HEK293 (cell line): ENCODE results near the gene RAMAC.
"Not testable (repeated sequence)": the region's sequence is repeated elsewhere in the genome, so short reads cannot be mapped to it uniquely, and the experiment has no call there.

Experiments
- CTCF ChIA-PET: fragments of 350-600 bp; formaldehyde crosslinking; extraction: SDS; loops from one replicate; lab custom pipeline; 2021; ENCODE audit warnings: antibody characterized with exemption; lab: Yijun Ruan, JAX
- POLR2A ChIA-PET: fragments of 300-600 bp; formaldehyde crosslinking; extraction: SDS; loops from one replicate; lab custom pipeline; 2020; ENCODE audit warnings: antibody characterized with exemption, inconsistent platforms; lab: Yijun Ruan, JAX
- H3K27ac ChIP-seq: fragments of 200-500 bp; sonication (Bioruptor generic); 2 replicates; pipeline ENCODE4 v1.5.1; 2014; ENCODE audit warnings: low read depth, low read length, control low read depth, inconsistent platforms; ENCODE audit errors: extremely low read depth
- H3K36me3 ChIP-seq, 2 experiments: fragments of 200-500 bp in 1 of 2; sonication (Bioruptor generic) in 1 of 2; 1 replicate in 1 of 2; 2 replicates in 1 of 2; pipeline ENCODE4 v1.5.1; 2014 to 2017; ENCODE audit warnings: inconsistent platforms in 2 of 2, low read length in 2 of 2; ENCODE audit not compliant: control insufficient read depth in 2 of 2, insufficient read depth in 1 of 2
- H3K4me1 ChIP-seq: fragments of 200-500 bp; sonication (Bioruptor generic); 2 replicates; pipeline ENCODE4 v1.5.1; 2014; ENCODE audit warnings: mild to moderate bottlenecking, low read length, inconsistent platforms; ENCODE audit not compliant: control insufficient read depth, insufficient read depth
- H3K4me3 ChIP-seq: 2 replicates; pipeline ENCODE4 v1.5.1; 2011; ENCODE audit warnings: low read depth, mild to moderate bottlenecking, control low read depth, low read length, moderate library complexity
- H3K9me3 ChIP-seq: fragments of 200-500 bp; sonication (Bioruptor generic); 2 replicates; pipeline ENCODE4 v1.5.1; 2014; ENCODE audit warnings: low read depth, low read length, inconsistent platforms; ENCODE audit not compliant: control insufficient read depth, insufficient read depth
- CTCF ChIP-seq: fragments of 450-650 bp; formaldehyde crosslinking; IDR thresholded peaks from 2 replicates; pipeline ENCODE4 v1.5.1; 2016; ENCODE audit warnings: missing biosample characterization, missing genetic modification characterization
- INSM2 ChIP-seq: fragments of 450-650 bp; formaldehyde crosslinking; IDR thresholded peaks from 2 replicates; pipeline ENCODE4 v1.5.1; 2016; ENCODE audit warnings: missing biosample characterization, missing genetic modification characterization
- KLF1 ChIP-seq: fragments of 450-650 bp; formaldehyde crosslinking; IDR thresholded peaks from 2 replicates; pipeline ENCODE4 v1.5.1; 2016; ENCODE audit warnings: missing biosample characterization, missing genetic modification characterization
- PRDM10 ChIP-seq: fragments of 450-650 bp; formaldehyde crosslinking; IDR thresholded peaks from 2 replicates; pipeline ENCODE4 v1.5.1; 2016; ENCODE audit warnings: missing biosample characterization, missing genetic modification characterization
- YY1 ChIP-seq: fragments of 450-650 bp; formaldehyde crosslinking; IDR thresholded peaks from 2 replicates; pipeline ENCODE4 v1.5.1; 2018; ENCODE audit warnings: missing biosample characterization, missing genetic modification characterization
- ZBTB20 ChIP-seq: fragments of 450-650 bp; formaldehyde crosslinking; IDR thresholded peaks from 2 replicates; pipeline ENCODE4 v1.5.1; 2016; ENCODE audit warnings: missing biosample characterization, missing genetic modification characterization
- ZNF184 ChIP-seq: fragments of 450-650 bp; IDR thresholded peaks from 2 replicates; pipeline ENCODE4 v1.5.1; 2018; ENCODE audit warnings: missing biosample characterization, mild to moderate bottlenecking, missing genetic modification characterization
- ZNF2 ChIP-seq: fragments of 450-650 bp; formaldehyde crosslinking; IDR thresholded peaks from 2 replicates; pipeline ENCODE4 v1.5.1; 2016; ENCODE audit warnings: missing biosample characterization, missing genetic modification characterization
- ZNF211 ChIP-seq: fragments of 450-650 bp; formaldehyde crosslinking; IDR thresholded peaks from 2 replicates; pipeline ENCODE4 v1.5.1; 2016; ENCODE audit warnings: low read depth, missing biosample characterization, missing genetic modification characterization
- ZNF23 ChIP-seq: fragments of 450-650 bp; formaldehyde crosslinking; IDR thresholded peaks from 2 replicates; pipeline ENCODE4 v1.5.1; 2016; ENCODE audit warnings: missing biosample characterization, missing genetic modification characterization, borderline replicate concordance
- ZNF266 ChIP-seq: fragments of 450-650 bp; formaldehyde crosslinking; IDR thresholded peaks from 2 replicates; pipeline ENCODE4 v1.5.1; 2016; ENCODE audit warnings: missing biosample characterization, missing genetic modification characterization, low read depth
- ZNF324 ChIP-seq: fragments of 450-650 bp; formaldehyde crosslinking; IDR thresholded peaks from 2 replicates; pipeline ENCODE4 v1.5.1; 2016; ENCODE audit warnings: missing biosample characterization, missing genetic modification characterization
- ZNF394 ChIP-seq: fragments of 450-650 bp; formaldehyde crosslinking; IDR thresholded peaks from 2 replicates; pipeline ENCODE4 v1.5.1; 2016; ENCODE audit warnings: missing biosample characterization, missing genetic modification characterization, mild to moderate bottlenecking, moderate library complexity, borderline replicate concordance
- ZNF488 ChIP-seq: fragments of 450-650 bp; formaldehyde crosslinking; IDR thresholded peaks from 2 replicates; pipeline ENCODE4 v1.5.1; 2016; ENCODE audit warnings: missing biosample characterization, missing genetic modification characterization
- ZNF549 ChIP-seq: fragments of 450-650 bp; IDR thresholded peaks from 2 replicates; pipeline ENCODE4 v1.5.1; 2018; ENCODE audit warnings: missing biosample characterization, missing genetic modification characterization, mild to moderate bottlenecking, inconsistent platforms, moderate library complexity
- ZNF571 ChIP-seq: fragments of 450-650 bp; formaldehyde crosslinking; IDR thresholded peaks from 2 replicates; pipeline ENCODE4 v1.5.0; 2017; ENCODE audit warnings: missing biosample characterization, missing genetic modification characterization
- ZNF596 ChIP-seq: fragments of 450-650 bp; IDR thresholded peaks from 2 replicates; pipeline ENCODE4 v1.5.0; 2018; ENCODE audit warnings: missing biosample characterization, mild to moderate bottlenecking, missing genetic modification characterization, moderate library complexity
- ZNF660 ChIP-seq: fragments of 450-650 bp; IDR thresholded peaks from 2 replicates; pipeline ENCODE4 v1.5.1; 2018; ENCODE audit warnings: missing biosample characterization, mild to moderate bottlenecking, missing genetic modification characterization
- ZNF692 ChIP-seq: fragments of 450-650 bp; formaldehyde crosslinking; IDR thresholded peaks from 2 replicates; pipeline ENCODE4 v1.5.1; 2016; ENCODE audit warnings: missing biosample characterization, missing genetic modification characterization
- ZNF791 ChIP-seq: fragments of 450-650 bp; formaldehyde crosslinking; IDR thresholded peaks from 2 replicates; pipeline ENCODE4 v1.5.1; 2016; ENCODE audit warnings: missing biosample characterization, missing genetic modification characterization
- ZNF843 ChIP-seq: fragments of 450-650 bp; formaldehyde crosslinking; IDR thresholded peaks from 2 replicates; pipeline ENCODE4 v1.5.1; 2016; ENCODE audit warnings: missing biosample characterization, missing genetic modification characterization
- ZSCAN30 ChIP-seq: fragments of 450-650 bp; IDR thresholded peaks from 2 replicates; pipeline ENCODE4 v1.5.1; 2018; ENCODE audit warnings: missing biosample characterization, mild to moderate bottlenecking, missing genetic modification characterization, moderate library complexity

RAMAC gene

GRCh38 chr15:82999905-83000671 lies 14.1 kb downstream of the RAMAC start (continued):
- TF ChIP-seq ZNF596 (tag by site-specific recombination) (no peak), INSM2 (no peak), ZNF211 (tag by site-specific recombination) (no peak), CTCF (tag by site-specific recombination) (peak; percentile 68; the same call in 1 of the 2 replicates), ZNF660 (peak; percentile 67; the same call in 1 of the 2 replicates)

- not testable (repeated sequence) for H3K4me3 ChIP-seq, H3K9me3 ChIP-seq, H3K27ac ChIP-seq, H3K4me1 ChIP-seq
- ChIA-PET CTCF (interaction anchor here (0.6 to 5.0 kb wide), 19 partner anchors 9 to 470 kb away, joined by 3 to 54 read pairs (median 5); partner anchors contain the start of genes C15orf40, RAMAC and RPS17), POLR2A (interaction anchor here (1.1 to 1.3 kb wide), 3 partner anchors 11 to 470 kb away, joined by 3 to 4 read pairs (median 3); partner anchors contain the start of gene C15orf40)
- peaks cover 11 to 13% of the 10 kb centered on the region in 2 experiments for H3K36me3 ChIP-seq
Observed at GRCh38 chr15:83000672-83001031, 14.6 kb downstream of the RAMAC start.

GRCh38 chr15:83010709-83011270 lies 24.8 kb downstream of the RAMAC start:
- Histone ChIP-seq H3K4me1 (peaks cover 6% of the 10 kb centered on the region), H3K27ac (peak overlapping the region; percentile 68), H3K9me3 (no peaks in the 10 kb centered on the region), H3K36me3 (peaks cover 39 to 42% of the 10 kb centered on the region in 2 experiments), H3K4me3 (peak overlapping the region; percentile 97)
- POLR2A ChIA-PET = interaction anchor here (0.6 to 3.5 kb wide), 14 partner anchors 11 to 471 kb away, joined by 3 to 17 read pairs (median 4); partner anchors contain the start of genes BTBD1, HDGFL3 and RAMAC
- CTCF ChIA-PET = interaction anchor here (0.5 to 4.1 kb wide), 47 partner anchors 8 to 1644 kb away, joined by 3 to 44 read pairs (median 4); partner anchors contain the start of genes BTBD1, HDGFL3, RAMAC and TM6SF1
- TF ChIP-seq ZNF692 (tag by site-specific recombination) (peak; percentile 60; the same call in 1 of the 2 replicates), ZNF23 (tag by site-specific recombination) (no peak), ZNF571 (tag by site-specific recombination) (no peak), PRDM10 (tag by site-specific recombination) (peak; percentile 91), ZNF394 (tag by site-specific recombination) (no peak), ZNF791 (tag by site-specific recombination) (no peak), ZNF184 (tag by site-specific recombination) (no peak), ZBTB20 (tag by site-specific recombination) (peak; percentile 100; the same call in 1 of the 2 replicates), ZNF488 (tag by site-specific recombination) (no peak), ZNF324 (tag by site-specific recombination) (no peak), ZSCAN30 (tag by site-specific recombination) (peak; percentile 11; the same call in 1 of the 2 replicates), ZNF266 (tag by site-specific recombination) (no peak), ZNF549 (tag by site-specific recombination) (no peak), ZNF843 (tag by site-specific recombination) (peak; percentile 50), YY1 (tag by site-specific recombination) (peak; percentile 88), KLF1 (tag by site-specific recombination) (no peak; the same call in 1 of the 2 replicates), ZNF2 (tag by site-specific recombination) (peak; percentile 82)
